Measurements from ENCODE around the gene VPS33A.

VPS33A gene

DNA sequence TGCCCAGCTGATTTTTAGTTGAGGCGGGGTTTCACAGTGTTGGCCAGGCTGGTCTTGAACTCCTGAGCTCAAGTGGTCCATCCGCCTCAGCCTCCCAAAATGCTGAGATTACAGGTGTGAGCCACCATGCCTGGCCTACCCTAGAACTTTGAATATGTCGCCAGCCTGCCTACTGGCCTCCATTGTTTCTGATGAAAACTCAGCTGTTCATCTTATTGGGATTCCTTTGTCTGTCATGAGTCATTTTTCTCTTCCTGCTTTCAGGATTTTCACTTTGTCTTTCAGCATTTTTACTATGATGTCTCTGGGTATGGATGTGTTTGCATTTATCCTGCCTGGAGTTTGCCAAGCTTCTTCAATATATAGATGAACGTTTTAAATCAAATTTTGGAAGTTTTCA lies 70.9 kb downstream of the VPS33A start:
- H3K4me3 ChIP-seq (ENCODE audit: low read length in 2 of 2) = no peak overlapping the region
- H3K4me1 ChIP-seq (ENCODE audit: control insufficient read depth, insufficient read depth, low read length) = no peaks in the 10 kb centered on the region
- no peak overlapping the region for H3K27ac ChIP-seq (ENCODE audit: low read length)
- H3K27me3 ChIP-seq (ENCODE audit: control insufficient read depth in 1 of 2, insufficient read depth in 2 of 2, low read length in 2 of 2) = peaks cover 4 to 14% of the 10 kb centered on the region in 2 donors
- H3K9ac ChIP-seq (ENCODE audit: low read length in 2 of 2) = no peak overlapping the region
- H3K36me3 ChIP-seq (ENCODE audit: control insufficient read depth in 2 of 2, insufficient read depth in 2 of 2, low read length in 2 of 2) = no peaks in the 10 kb centered on the region
- no peaks in the 10 kb centered on the region for H3K9me3 ChIP-seq (ENCODE audit: control insufficient read depth in 2 of 2, low read length in 2 of 2)

DNA sequence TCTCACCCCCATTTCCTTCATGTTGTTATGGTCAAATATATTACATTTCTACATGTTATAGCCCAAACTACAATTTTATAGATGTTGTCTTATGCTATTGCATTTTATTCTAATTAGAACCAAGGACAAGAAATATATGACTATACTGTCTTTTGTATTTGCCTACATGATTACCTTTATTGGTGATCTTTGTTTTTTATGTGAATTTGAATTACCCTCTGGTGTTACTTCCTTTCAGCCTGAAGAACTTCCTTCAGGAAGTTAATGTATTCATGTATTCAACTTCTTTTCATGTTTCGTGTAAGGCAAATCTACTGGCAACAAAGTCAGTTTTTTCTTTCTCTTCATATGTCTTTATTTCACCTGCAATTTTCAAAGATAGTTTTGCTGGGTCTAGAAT lies 71.5 kb downstream of the VPS33A start:
- H3K9ac ChIP-seq (ENCODE audit: low read length in 2 of 2) = no peak overlapping the region

DNA sequence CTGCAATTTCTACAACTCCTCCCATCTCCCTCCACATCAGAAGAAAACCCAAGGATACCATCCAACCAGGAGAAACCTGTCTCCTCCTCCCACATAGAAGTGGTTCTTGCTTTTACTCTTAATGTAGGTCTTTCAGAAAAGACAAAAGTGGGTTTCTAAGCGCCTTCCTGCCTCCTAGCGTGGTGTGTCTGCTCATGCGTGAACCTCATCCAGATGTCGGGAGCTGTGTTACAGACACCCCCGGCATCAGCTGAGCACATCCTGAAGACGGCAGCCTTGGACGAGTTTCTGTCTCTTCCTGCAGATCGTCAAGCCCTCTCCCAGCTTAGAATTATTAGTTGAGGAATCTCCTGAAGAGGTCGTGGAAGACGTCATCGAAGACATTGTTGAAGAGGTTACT lies 73.9 kb downstream of the VPS33A start:
- Histone ChIP-seq H3K27me3 (ENCODE audit: control insufficient read depth in 1 of 2, insufficient read depth in 2 of 2, low read length in 2 of 2) (peaks cover 0 to 3% of the 10 kb centered on the region in 2 donors), H3K4me3 (ENCODE audit: low read length in 2 of 2) (no peak overlapping the region), H3K9ac (ENCODE audit: low read length in 2 of 2) (no peak overlapping the region), H3K4me1 (ENCODE audit: control insufficient read depth, insufficient read depth, low read length) (no peaks in the 10 kb centered on the region), H3K36me3 (ENCODE audit: control insufficient read depth in 2 of 2, insufficient read depth in 2 of 2, low read length in 2 of 2) (no peaks in the 10 kb centered on the region), H3K27ac (ENCODE audit: low read length) (no peak overlapping the region), H3K9me3 (ENCODE audit: control insufficient read depth in 2 of 2, low read length in 2 of 2) (no peaks in the 10 kb centered on the region)

More for the DNA sequence above, 71.5 kb downstream of the VPS33A start:
- Histone ChIP-seq H3K36me3 (ENCODE audit: control insufficient read depth in 2 of 2, insufficient read depth in 2 of 2, low read length in 2 of 2) (no peaks in the 10 kb centered on the region), H3K4me3 (ENCODE audit: low read length in 2 of 2) (no peak overlapping the region), H3K9me3 (ENCODE audit: control insufficient read depth in 2 of 2, low read length in 2 of 2) (no peaks in the 10 kb centered on the region), H3K27ac (ENCODE audit: low read length) (no peak overlapping the region), H3K27me3 (ENCODE audit: control insufficient read depth in 1 of 2, insufficient read depth in 2 of 2, low read length in 2 of 2) (peaks cover 0 to 8% of the 10 kb centered on the region in 2 donors), H3K4me1 (ENCODE audit: control insufficient read depth, insufficient read depth, low read length) (no peaks in the 10 kb centered on the region)

DNA sequence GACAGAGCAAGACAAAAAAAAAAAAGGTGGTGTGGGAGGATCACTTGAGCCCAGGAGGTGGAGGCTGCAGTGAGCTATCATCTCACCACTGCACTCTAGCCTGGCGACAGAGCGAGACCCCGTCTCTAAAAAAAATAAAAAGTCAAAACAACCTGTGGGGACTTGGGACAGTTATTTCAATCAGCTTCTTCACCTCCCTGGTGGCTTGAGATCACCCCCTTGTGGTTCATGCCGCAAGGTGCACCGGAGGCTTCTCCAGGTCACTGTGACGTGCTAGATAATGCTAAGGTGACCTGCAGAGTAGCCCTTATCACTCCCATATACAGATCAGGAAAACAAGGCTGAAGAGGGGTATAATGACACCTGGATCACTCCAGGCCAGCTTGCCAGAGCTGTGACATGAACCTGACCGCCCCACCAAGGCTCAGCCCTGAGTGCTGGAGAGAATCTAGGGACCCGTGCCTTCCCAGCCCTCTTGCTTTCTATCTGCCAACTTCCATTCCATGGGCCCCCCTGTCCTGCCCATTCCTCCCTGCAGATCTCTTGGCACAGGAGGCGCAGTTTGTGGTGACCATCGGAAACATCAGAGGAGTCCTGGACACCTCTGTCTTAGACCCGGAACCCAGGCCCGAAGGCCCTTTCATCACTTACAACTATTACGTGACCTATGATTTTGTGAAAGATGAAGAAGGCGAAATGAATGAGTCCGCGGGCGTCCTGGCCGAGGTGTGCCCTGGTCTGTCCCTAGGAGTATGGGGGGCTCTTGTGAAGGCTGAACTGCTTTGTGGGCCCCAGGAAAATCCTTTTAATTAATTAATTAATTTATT lies 75.2 kb downstream of the VPS33A start:
- H3K4me1 ChIP-seq (ENCODE audit: control insufficient read depth, insufficient read depth, low read length) = no peaks in the 10 kb centered on the region
- no peak overlapping the region for H3K4me3 ChIP-seq (ENCODE audit: low read length in 2 of 2)
- no peak overlapping the region for H3K27ac ChIP-seq (ENCODE audit: low read length)
- no peak overlapping the region for H3K9ac ChIP-seq (ENCODE audit: low read length in 2 of 2)
- H3K9me3 ChIP-seq (ENCODE audit: control insufficient read depth in 2 of 2, low read length in 2 of 2) = no peaks in the 10 kb centered on the region
- H3K27me3 ChIP-seq (ENCODE audit: control insufficient read depth in 1 of 2, insufficient read depth in 2 of 2, low read length in 2 of 2) = peaks cover 0 to 3% of the 10 kb centered on the region in 2 donors
- no peaks in the 10 kb centered on the region for H3K36me3 ChIP-seq (ENCODE audit: control insufficient read depth in 2 of 2, insufficient read depth in 2 of 2, low read length in 2 of 2)

DNA sequence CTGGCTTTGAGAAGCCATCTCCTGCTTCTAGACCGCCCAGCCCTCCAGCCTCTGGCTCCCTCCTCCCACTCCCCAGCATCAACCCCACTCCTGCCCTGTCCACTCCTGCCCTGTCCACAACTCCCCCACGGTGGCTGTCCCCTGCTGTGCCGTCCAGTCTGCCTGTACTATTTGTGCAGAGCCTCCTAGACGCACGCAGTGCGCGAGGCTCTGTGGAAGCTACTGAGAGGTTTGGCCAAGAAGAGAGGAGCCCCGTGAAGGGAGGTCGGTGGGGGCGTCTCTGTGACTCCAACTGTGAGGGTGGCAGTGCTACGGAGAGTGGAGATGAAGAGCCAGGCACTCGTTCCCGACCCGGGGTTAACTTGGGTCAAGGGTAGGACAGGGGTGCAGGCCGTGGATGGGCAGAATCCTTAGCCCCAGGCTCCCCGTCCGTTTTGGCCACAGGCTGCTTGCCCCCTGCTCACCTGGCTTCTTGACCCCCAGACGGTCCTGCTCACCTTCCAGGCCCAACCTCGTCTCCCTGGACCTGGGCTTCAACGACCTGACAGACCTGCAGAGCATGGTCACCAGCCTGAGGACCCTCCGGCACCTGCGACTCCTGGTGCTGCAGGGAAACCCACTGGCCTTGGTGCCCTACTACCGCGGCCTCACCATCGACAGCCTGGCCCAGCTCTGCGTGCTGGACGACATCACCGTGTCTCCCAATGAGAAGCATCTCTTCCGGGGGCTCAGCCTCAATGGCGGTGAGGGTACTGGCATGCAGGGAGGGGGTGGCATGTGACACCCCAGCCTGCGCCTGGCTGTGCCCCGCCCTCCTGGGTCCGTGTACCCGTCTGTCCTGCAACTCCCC lies 76.4 kb downstream of the VPS33A start:
- Histone ChIP-seq H3K9ac (ENCODE audit: low read length in 2 of 2) (no peak overlapping the region), H3K27ac (ENCODE audit: low read length) (no peak overlapping the region), H3K4me3 (ENCODE audit: low read length in 2 of 2) (no peak overlapping the region), H3K9me3 (ENCODE audit: control insufficient read depth in 2 of 2, low read length in 2 of 2) (no peaks in the 10 kb centered on the region), H3K36me3 (ENCODE audit: control insufficient read depth in 2 of 2, insufficient read depth in 2 of 2, low read length in 2 of 2) (no peaks in the 10 kb centered on the region), H3K4me1 (ENCODE audit: control insufficient read depth, insufficient read depth, low read length) (no peaks in the 10 kb centered on the region), H3K27me3 (ENCODE audit: control insufficient read depth in 1 of 2, insufficient read depth in 2 of 2, low read length in 2 of 2) (peaks cover 0 to 3% of the 10 kb centered on the region in 2 donors)

DNA sequence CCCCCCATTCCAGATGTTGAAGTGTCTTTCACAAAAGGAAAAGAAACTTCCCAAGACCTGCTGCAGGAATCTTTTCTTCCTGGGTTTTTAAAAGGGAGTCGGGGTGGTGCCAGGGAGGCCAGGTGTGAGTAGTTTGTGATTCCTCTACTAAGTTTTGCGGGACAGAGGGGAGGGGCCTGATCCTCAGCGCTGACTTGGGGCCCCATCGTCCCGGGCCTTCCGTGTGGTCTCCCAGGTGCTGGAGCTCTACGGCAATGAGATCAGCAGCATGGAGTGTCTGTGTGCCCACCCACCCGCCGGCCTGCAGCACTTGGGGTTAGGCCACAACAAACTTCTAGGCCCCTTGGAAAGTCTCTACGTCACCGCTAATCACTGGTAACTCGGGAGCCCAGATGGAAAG lies 78.8 kb downstream of the VPS33A start:
- Histone ChIP-seq H3K27ac (ENCODE audit: low read length) (no peak overlapping the region), H3K36me3 (ENCODE audit: control insufficient read depth in 2 of 2, insufficient read depth in 2 of 2, low read length in 2 of 2) (no peaks in the 10 kb centered on the region), H3K9me3 (ENCODE audit: control insufficient read depth in 2 of 2, low read length in 2 of 2) (no peaks in the 10 kb centered on the region), H3K4me3 (ENCODE audit: low read length in 2 of 2) (no peak overlapping the region), H3K9ac (ENCODE audit: low read length in 2 of 2) (no peak overlapping the region), H3K27me3 (ENCODE audit: control insufficient read depth in 1 of 2, insufficient read depth in 2 of 2, low read length in 2 of 2) (peaks cover 0 to 3% of the 10 kb centered on the region in 2 donors), H3K4me1 (ENCODE audit: control insufficient read depth, insufficient read depth, low read length) (peaks cover 8% of the 10 kb centered on the region)

DNA sequence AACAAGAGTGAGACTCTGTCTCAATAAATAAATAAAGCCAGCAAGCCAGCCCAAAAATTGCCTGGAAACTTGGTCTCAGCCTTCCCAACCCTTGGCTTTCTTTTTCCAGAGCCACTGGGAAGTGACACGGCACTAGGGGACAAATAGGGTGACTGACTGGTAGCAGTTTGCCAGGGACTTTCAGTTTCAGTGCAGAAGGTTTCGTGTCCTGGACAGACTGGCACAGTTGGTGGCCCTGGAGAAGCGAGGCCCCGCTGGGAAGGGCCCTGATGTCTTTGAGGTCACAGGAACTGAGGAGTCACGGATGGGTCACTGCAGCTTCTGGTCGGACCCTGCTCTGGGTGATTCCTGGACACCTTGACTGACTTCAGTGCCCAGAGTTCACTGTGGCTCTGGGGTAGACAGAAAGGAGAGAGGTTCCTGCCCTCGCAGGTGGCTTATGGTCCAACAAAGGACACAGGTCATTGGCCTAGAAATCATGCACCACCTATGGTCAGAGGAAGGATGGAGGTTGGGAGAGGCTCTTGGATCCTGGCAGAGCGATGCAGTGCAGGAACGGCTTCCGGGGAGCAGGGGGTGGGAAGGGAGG lies 80.7 kb downstream of the VPS33A start:
- Histone ChIP-seq H3K9me3 (ENCODE audit: control insufficient read depth in 2 of 2, low read length in 2 of 2) (no peaks in the 10 kb centered on the region), H3K27me3 (ENCODE audit: control insufficient read depth in 1 of 2, insufficient read depth in 2 of 2, low read length in 2 of 2) (no peaks in the 10 kb centered on the region), H3K36me3 (ENCODE audit: control insufficient read depth in 2 of 2, insufficient read depth in 2 of 2, low read length in 2 of 2) (no peaks in the 10 kb centered on the region), H3K9ac (ENCODE audit: low read length in 2 of 2) (no peak overlapping the region), H3K4me1 (ENCODE audit: control insufficient read depth, insufficient read depth, low read length) (peaks cover 8% of the 10 kb centered on the region), H3K4me3 (ENCODE audit: low read length in 2 of 2) (no peak overlapping the region), H3K27ac (ENCODE audit: low read length) (no peak overlapping the region)

DNA sequence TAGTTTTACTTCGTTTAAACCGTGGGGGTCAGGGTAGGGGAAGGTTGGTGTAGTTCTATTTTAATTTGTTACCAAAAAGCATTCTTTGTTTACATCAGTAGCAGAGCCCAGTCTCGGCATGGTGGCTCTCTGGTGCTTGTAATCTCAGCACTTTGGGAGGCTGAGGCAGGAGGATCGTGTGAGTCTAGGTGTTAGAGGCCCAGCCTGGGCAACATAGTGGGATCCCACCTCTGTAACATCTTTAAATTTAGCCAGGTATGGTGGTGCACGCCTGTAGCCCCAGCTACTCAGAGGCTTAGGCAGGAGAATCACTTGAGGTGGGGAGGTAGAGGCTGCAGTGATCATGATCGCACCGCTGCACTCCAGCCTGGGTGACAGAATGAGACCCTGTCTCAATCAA lies 81.2 kb downstream of the VPS33A start:
- H3K27ac ChIP-seq (ENCODE audit: low read length) = no peak overlapping the region
- H3K9me3 ChIP-seq (ENCODE audit: control insufficient read depth in 2 of 2, low read length in 2 of 2) = no peaks in the 10 kb centered on the region
- H3K9ac ChIP-seq (ENCODE audit: low read length in 2 of 2) = no peak overlapping the region
- peaks cover 8% of the 10 kb centered on the region for H3K4me1 ChIP-seq (ENCODE audit: control insufficient read depth, insufficient read depth, low read length)
- H3K36me3 ChIP-seq (ENCODE audit: control insufficient read depth in 2 of 2, insufficient read depth in 2 of 2, low read length in 2 of 2) = no peaks in the 10 kb centered on the region
- no peak overlapping the region for H3K4me3 ChIP-seq (ENCODE audit: low read length in 2 of 2)
- H3K27me3 ChIP-seq (ENCODE audit: control insufficient read depth in 1 of 2, insufficient read depth in 2 of 2, low read length in 2 of 2) = no peaks in the 10 kb centered on the region

DNA sequence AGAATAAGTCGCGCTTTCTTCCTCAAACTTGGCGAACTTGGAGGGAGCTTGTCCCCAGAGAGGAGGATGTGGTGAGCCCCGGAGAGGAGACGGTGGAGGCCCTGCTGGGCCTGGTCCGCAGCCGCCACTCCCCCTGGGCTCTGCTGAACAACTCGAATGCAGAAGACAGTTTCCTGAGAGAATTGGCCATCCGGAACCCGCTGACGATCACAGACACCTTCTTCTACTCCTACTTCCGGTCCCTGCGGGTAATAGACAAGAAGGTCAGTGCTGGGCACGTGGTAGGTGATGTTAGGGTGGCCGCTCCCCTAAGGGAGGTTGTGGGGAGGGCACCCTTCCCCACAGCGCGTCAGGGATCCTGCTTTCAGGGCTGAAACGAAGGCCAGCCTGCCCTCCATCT lies 81.8 kb downstream of the VPS33A start:
- Histone ChIP-seq H3K9ac (ENCODE audit: low read length in 2 of 2) (no peak overlapping the region), H3K27me3 (ENCODE audit: control insufficient read depth in 1 of 2, insufficient read depth in 2 of 2, low read length in 2 of 2) (no peaks in the 10 kb centered on the region), H3K4me1 (ENCODE audit: control insufficient read depth, insufficient read depth, low read length) (peaks cover 8% of the 10 kb centered on the region), H3K4me3 (ENCODE audit: low read length in 2 of 2) (no peak overlapping the region), H3K9me3 (ENCODE audit: control insufficient read depth in 2 of 2, low read length in 2 of 2) (no peaks in the 10 kb centered on the region), H3K27ac (ENCODE audit: low read length) (no peak overlapping the region), H3K36me3 (ENCODE audit: control insufficient read depth in 2 of 2, insufficient read depth in 2 of 2, low read length in 2 of 2) (no peaks in the 10 kb centered on the region)

DNA sequence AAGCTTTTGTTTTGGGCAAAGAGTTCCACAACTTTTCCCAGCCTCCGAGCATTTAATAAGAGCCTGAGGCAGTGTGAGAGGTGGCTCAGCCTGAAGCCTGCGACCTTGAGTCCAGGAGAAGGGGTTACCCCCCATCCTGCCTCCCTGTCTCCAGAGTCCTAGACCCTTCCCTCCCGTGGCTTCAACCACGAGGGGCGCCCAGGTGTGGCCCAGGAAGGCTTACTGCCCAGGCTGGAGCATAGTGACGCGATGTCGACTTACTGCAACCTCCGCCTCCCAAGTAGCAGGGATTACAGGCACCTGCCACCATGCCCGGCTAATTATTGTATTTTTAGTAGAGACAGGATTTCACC lies 82.7 kb downstream of the VPS33A start:
- H3K27me3 ChIP-seq (ENCODE audit: control insufficient read depth in 1 of 2, insufficient read depth in 2 of 2, low read length in 2 of 2) = no peaks in the 10 kb centered on the region
- H3K9ac ChIP-seq (ENCODE audit: low read length in 2 of 2) = peak overlapping the region in 1 of 2 donors; percentile 28

More for the DNA sequence above, 82.7 kb downstream of the VPS33A start:
- Histone ChIP-seq H3K9me3 (ENCODE audit: control insufficient read depth in 2 of 2, low read length in 2 of 2) (no peaks in the 10 kb centered on the region), H3K4me1 (ENCODE audit: control insufficient read depth, insufficient read depth, low read length) (peaks cover 8% of the 10 kb centered on the region), H3K27ac (ENCODE audit: low read length) (no peak overlapping the region), H3K36me3 (ENCODE audit: control insufficient read depth in 2 of 2, insufficient read depth in 2 of 2, low read length in 2 of 2) (no peaks in the 10 kb centered on the region), H3K4me3 (ENCODE audit: low read length in 2 of 2) (peak overlapping the region in 1 of 2 donors; percentile 72)
